Activated CD4-positive, alpha-beta T cell treated with anti-CD3 and anti-CD28 coated beads, Interleukin-10, Interleukin-2, amounts not matched to agents 100 ng/mL and 50 ng/mL, durations not matched to agents 16 hours and 8 hours (primary cell): ENCODE results near the gene MYH14.
A peak's percentile ranks its signal among the peaks of the same experiment; 100 is the strongest.

Experiments used
- DNase-seq: peaks from one replicate; pipeline ENCODE4 v3.0.0-alpha.2; 2020

Gene MYH14

DNA sequence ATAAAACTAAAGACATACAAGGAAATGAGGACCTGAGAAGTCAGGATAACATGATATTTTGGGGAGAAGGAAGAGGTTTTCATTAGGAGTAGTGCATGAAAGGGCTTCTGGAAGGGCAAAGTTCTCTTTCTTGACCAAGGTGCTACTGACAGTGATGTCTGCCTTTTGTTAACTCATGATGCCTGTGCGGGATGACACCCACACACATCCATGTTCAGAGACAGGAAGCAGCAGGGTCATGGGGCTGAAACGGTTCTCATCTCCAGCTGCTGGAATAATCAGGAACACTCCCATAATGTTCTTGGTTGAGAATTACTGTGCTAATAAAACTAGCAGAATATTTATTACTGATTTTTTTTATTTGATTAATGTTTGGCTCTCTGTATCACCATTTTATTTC, 96.6 kb downstream of the MYH14 start:
- DNase-seq: no peak

DNA sequence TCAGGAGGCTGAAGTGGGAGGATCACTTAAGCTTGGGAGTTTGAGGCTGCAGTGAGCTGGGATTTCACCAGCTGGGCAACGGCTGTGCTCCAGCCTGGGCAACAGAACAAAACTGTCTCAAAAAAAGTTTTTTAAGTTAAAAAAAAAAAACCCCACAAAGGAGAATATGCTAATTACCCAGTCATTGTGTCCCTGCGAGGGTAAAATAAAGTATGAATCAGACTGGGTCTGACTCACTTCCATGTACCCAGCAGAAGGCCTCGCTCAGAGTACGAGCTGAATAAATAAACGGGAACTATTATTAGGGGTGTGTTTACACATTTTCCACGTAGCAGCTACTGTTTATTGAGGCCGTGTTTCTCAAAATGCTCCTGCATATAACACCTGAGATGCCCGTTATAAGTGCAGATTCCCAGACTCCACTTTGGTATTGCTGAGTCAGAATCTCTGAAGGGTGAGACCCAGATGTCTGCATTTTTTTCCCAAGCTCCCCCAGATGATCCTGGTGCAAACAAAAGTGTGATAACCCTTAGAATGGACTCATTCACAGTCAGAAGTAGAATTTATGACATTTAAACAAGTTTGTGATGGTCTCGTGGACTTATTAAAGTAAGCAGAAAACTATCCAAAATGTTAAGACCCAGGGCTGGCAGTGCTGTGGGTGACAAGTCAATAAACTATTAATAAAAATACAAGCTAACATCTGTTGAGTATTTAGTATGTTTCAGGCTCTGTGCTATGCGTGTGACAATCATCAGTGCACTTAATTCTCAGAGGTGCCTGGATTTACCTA, 97.6 kb downstream of the MYH14 start:
- DNase-seq: peak; percentile 79

DNA sequence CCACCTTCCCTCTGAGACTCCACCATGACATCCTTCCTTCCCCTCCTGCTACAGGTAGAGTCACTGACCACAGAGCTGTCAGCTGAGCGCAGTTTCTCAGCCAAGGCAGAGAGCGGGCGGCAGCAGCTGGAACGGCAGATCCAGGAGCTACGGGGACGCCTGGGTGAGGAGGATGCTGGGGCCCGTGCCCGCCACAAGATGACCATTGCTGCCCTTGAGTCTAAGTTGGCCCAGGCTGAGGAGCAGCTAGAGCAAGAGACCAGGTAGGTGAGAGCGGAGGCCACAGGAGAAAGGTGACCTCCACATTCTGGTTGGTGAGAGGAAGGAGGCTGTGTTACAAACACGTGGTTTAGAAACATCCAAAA, 98.2 kb downstream of the MYH14 start:
- DNase-seq: no peak

DNA sequence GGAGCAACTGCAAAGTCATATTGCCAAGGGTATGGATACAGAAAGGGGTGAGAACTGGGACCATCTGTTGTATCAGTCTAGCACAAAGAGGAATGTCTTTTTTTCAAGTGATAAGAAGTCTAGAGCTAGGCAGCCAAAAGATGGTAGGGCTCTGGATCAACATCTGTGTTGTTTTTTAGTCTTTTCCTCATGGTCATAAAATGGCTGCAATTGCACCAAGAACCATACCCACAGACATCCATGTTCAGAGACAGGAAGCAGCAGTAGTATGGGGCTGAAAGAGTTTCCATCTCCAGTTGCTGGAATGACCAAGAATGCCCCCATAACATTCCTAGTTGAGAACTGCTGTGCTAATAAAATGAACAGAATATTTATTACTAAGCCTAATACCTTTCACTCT, 100.1 kb downstream of the MYH14 start:
- DNase-seq: no peak

DNA sequence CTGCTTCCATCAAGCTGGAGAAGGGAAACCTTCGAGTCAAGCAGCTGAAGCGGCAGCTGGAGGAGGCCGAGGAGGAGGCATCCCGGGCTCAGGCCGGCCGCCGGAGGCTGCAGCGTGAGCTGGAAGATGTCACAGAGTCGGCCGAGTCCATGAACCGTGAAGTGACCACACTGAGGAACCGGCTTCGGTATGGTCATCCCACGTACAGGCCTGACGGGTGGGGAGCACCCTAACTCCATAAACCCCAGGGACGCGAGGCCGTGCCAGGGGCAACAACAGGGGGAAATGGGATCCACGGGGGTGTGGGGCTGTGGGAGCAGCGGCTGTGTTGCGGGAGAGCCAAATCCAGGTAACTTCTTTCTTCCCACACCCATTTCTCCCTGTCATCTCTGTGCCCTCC, 105.6 kb downstream of the MYH14 start:
- DNase-seq: no peak

DNA sequence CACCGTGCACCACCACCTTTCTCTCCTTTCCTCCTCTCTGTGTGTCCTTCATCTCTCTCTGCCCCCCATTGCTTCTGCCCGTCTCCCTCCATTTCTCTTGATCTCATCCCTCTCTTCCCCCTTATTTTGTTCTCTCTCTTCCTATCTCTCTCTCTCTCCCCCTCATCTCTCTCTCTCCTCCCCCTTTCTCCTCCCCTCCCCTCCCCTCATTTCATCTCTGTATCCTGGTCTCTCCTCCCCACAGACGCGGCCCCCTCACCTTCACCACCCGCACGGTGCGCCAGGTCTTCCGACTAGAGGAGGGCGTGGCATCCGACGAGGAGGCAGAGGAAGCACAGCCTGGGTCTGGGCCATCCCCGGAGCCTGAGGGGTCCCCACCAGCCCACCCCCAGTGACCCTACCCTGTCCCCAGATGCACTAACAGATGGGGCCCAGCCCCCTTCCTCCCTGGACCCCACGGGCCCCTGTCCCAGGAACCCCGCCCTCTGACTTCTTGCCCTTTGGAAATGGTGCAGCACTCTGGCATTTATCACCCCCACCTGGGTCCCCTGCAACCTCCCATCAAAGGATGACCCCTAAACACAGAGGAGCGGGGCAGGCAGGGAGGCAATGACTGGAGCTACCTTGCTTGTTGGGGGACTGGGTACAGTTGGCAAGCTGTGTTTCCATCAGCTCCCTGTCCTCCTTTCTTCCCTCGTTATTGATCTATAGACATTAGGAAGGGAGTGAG, 106.1 kb downstream of the MYH14 start:
- DNase-seq: no peak

DNA sequence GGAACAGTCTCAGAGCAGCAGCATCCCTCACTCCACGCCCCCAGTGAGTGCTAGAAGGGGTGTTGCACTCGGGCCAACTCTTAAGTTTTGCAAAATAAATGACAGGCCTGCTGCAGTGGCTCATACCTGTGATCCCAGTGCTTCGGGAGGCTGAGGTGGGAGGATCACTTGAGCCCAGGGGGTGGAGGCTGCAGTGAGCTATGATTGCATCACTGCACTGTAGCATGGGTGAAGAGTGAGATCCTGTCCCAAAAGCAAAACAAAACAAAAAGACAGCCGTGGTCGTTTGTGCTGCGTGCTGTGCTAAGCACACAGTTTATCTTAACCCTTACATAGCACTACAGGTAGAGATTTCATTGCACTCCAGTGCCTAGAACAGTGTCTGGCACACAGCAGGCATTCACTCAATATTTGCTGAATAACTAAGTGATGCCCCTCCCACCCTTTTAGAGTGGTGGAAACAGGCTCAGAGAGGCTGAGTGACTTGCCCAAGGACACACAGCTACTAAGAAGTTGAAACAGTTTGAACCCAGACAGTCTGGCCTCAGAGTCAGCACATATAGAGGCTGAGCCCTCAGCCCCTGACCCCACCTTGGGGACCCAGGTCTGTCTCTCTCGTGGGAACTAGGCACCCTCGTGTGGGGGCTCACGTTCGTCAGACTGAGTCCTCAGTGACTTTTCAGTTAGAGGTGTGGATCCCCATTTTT, 107.5 kb downstream of the MYH14 start:
- DNase-seq: no peak

DNA sequence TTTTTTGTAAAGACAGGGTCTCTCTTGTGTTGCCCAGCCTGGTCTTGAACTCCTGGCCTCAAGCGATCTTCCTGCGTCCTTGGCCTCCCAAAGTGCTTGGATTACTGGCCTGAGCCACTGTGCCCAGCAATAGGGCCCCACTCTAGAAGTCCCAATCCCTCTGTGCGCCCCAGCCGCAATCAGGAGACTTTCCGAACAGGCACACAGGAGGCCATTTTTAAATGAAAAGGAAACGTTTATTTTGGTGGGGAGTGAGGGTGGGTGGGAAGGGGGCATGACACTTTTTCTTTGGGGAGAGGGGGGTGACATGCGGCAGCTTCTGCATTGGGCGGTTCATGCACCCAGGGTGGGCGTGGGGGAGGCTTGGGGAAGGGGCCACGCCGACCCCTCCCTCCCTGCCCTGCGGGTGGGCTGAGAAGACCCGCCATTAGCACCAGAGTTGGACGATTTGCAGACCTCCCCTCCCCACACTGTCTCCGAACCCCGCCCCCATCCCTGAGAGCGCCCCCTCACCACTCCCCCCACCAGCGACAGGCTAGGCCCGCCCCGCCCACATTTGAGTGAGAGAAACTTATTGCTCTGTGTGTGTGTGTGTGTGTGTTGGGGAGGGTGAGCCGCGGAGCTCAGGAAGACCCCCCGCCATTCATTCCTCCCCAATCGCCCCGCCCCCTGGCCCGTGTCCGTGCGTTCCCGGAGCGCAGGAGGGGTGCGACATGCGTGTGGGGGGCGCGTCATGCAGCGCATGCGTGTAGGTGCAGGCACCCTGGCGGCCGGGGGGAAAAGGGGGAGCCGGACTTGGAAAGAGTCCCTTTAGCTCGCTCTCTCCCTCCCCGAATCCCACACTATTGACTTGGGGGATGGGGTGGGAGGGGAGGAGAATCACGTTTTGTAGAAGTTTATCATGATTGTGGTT, 108.6 kb downstream of the MYH14 start:
- DNase-seq: no peak

DNA sequence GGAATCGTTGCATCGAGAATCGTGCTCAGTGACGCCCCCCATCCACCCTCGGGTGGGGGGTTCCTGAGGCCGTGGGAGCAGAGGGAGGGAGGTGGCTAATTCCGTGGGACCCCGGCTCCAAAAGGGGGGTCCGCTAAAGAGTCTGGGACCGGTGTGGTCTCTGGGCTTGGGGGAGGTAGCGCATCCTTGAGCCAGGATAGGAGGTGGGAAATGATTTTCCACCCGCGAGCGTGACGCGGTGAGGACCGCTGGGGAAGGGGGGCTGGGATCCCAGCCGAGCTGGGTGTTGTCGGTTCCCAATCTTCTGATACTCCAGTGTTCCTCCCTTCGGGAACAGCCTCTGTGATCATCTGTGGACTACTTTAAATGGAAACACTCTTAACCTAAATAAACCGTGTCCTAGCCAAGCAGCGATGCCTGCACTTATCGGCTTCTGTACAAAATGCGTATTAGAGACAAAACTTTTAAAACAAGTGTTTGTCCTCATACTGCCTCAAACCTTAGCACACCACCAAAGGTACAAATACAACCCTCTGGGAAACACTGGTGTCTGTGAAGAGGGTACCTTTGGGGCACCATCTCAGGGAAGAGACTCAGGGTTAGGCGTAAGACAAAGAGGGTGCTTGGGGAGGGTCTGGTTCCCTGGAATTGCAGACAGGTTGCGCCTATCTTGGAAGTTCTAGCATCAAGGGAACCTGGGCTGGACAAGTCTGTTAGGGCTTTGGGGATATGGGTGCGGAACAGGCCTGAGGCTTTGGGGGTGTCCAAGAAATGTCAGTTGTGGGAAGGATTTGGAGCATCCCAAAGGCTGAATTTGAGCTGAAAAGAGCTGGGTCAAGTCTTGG, 109.8 kb downstream of the MYH14 start:
- no peak for DNase-seq

DNA sequence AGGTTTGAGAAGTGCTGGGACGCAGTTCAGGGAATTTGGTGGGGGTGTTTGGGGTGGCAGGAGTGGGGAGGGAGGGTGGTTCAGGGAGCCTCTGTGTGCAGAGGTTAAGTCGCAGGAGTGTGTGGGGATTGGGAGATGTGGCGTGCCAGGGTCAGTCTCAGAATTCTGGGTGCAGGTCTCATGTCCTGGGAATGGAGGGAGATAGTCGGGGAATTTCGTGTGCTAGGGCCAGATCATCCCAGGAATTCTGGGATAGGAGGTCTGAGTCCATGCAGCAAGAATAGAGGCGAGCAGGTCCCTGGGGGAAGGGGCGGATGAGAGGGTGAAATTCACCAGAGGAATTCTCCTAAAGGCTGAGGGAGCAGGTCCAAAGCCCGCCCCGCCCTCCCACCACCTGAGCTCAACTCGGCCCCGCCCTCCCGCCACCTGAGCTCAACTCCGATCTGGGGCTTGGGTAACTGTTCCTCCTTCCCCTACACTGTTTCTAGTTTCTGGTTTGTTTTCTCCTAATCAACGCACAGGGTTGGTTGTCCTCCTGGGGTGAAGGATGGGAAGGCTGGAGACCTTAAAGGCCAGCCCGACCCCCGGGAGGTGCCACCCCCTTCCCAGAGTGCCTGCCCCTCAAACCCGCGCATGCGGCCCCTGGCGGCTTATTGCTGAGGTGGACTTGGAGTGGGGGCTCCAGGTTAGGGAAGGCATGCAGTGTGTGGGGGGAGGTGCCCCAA, 110.6 kb downstream of the MYH14 start:
- DNase-seq: no peak

DNA sequence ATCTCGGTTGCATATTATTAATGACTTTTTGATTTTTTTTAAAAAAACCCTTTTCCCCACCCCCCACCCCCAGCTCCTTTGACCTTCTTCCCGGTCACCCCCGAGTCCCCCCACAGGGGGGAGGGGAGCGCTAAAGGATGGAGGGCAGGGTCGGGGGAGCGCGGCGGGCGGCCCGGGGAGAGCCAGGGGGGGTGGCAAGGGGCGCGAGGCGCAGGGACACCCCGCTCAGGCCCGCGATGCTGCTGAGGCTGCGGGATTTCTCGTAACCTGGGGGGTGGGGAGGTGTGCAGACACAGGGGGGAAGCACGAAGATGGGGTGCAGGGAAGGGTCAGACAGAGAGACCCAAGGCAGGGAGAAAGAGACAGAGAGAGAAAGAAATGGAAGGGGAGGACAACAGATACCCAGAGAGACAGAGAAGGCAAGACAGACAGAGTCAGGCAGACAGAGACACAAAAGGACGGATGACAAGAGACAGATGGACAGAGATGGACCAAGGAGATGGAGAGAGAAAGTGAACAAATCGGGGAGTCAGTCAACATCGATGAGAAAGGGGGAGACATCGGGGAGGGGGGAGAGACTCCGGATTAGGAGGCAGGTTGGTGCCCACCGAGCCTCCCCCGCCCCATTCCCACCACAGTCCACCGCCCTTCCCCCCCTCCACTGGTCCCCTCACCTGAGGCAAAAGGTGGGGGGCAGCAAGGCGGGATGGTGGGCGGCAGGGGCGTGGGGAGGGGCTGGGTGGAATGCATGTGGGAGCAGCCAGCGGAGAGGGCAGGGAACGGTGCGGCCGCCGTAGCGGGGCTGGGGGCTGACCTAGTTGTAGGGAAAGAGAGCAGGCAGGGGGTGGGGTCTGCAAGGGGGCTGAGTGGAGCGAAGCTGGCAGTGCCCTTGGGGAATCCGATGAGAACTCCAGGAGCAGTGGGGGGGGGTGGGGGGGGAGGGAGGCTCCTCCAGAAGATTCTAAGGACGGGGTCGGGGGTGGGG, 111.6 kb downstream of the MYH14 start:
- no peak for DNase-seq

DNA sequence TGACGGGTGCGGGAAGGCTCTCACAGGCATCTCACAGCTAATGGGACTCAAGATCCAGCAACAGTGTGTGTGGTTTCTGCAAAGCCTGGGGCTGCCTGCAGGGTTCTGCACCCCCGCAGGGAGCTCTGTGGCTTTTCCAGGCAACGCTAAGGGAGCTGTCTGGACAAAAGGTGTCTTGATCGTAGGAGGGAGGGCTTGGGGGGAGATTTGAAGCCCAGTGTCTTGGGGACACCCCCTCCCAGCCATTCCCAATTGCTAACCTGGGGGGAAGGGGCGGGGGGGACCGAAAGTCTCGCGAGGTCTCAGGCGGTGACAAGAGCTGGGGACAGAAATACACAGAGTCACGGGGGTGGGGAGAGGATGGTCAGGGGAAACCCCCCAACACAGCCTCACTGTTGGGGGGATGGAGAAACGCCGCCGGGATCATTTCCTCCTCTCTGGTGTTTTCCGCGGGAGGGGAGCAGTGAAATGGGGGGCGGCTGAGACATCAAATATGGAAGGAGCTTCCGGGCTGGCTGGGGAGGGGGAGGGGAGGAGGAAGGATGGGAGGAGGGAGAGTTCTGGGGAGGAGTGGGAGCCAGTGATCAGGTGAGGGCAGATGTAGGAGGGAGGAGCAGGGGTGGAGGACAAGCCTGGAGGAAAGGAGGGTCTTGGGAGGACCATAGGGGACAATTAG, 112.5 kb downstream of the MYH14 start:
- peak; percentile 41 for DNase-seq

DNA sequence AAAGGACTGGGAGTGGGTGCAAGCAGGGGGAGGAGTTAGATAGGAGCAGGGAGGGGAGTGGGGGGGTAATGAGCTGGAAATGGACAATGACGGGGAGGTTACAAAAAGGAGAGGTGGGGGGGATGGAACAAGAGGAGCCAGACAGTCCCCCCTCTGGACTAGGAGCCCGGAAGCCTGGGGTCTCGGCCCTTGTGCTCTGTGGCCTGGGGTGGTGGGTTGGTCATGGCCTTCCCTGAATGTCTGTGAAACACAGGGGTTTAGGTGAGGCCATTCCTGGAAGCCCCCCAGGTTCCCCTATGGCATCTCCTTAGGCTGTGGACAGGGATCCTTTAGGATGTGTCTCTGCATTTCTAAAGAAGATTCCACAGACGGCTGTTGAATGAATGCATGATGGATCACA, 113.7 kb downstream of the MYH14 start:
- no peak for DNase-seq

DNA sequence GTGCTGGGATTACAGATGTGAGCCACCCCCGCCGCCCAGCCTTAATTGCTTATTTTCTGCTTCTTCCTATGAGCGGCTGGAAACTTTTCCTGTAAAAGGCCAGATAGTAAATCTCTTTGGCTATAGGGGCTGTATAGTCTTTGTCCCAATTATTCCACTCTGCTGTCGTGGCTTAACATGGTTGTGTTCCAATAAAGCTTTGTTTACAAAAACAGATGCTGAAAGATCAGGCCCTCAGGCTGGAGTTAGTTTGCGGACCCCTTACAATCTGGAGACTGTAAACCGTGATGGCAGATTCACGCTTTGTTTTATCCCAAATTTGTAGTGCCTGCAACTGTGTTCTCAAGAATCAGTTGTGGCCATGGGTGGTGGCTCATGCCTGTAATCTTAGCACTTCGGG, 115.0 kb downstream of the MYH14 start:
- no peak for DNase-seq

DNA sequence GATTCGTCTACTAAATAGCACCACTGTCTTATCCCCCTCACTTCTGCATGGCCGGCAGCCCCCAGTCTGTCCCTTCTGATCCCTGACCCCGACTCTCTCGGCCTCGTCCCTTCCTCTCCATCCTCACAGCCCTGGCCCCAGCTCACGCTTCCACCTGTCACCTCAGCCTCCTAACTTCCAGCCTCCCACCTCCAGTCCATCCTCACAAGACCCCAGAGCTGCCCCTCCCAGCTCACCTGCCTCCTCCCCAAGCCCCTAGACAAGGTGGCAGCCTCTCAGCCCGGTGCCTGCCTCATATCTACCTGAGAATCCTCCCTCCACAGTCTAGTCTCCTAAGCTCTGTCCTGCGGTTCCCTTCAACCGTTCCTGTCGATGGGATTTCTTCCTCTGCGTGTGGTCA, 115.7 kb downstream of the MYH14 start:
- no peak for DNase-seq

DNA sequence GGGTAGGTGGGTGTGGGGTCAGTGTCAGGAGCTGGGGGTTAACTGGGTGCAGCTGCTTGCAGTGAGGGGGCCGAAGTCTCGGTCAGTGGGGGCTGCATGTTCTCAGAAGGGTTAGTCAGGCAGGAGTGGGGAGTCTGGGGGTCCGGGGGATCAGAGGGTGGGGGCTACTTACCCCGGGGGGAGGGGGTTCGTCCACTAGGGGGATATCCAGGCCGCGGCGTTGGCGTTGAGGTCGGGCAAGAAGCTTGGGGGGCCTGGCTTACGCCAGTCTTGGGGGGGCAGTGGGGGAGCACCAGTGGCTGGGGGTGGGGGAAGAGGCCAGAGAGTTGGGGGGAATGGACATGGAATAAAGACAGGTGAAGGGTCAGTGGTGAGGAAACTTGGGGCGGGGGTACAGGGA, 116.6 kb downstream of the MYH14 start:
- no peak for DNase-seq

DNA sequence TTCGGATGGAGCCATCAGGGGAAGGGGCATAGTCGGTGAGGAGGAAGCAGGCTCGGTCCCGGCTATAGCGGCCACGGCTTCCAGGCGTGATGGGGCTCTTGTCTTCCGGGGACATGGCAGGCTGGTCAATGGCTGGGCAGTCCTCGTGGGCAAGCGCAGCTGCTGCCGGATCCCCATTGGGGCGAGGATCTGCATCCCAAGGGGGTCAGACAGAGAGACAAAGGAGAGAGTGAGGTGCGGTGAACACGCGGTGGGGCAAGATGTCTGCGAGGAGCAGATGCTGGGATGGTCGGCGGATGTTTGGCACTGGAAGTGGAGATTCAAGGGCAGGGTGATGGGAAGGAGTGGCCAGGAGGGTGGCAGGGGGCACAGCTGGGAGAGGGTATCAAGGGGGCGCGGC, 117.2 kb downstream of the MYH14 start:
- no peak for DNase-seq

DNA sequence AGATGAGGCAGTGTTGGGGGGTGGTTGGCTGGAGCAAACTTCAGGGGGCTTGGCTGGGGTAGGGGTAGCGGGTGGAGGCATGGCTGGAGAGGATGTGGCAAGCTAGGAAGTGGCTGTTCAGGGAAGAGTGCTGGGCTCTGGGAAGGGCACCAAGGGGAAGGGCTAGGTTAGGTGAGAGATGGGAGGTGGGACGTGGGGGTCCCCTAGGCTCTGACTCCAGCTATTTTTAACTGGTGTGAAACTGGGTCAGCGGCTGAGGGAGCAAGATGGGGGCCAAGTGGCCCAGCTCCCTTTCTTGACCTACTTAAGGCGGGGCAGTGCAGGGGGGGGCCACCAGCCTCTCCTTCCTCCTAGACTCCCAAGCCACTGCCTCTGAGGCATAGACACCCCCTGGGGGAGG, 118.4 kb downstream of the MYH14 start:
- no peak for DNase-seq

DNA sequence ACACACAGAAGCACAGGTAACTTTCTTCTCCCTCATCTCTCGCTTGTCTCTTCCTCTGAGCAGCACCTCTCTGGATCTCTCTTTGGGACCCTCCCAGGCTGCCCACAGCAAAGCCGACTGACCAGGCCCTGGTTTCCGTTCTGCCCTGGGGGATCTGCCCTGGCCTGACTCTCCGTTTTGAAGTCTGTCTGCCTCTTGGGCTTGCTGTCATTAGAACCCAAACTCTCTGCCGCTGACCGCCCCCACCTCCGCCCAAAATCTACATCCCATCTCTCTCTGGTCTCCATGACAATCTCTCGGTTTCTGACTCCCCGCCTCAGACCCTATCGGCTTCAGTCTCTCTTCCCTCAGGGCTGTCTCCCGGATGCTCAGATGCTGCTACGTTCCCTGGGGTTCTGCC, 118.8 kb downstream of the MYH14 start:
- DNase-seq: no peak
